ENCODE results near the gene ECM1.

- TF ChIP-seq, protein P1, sequence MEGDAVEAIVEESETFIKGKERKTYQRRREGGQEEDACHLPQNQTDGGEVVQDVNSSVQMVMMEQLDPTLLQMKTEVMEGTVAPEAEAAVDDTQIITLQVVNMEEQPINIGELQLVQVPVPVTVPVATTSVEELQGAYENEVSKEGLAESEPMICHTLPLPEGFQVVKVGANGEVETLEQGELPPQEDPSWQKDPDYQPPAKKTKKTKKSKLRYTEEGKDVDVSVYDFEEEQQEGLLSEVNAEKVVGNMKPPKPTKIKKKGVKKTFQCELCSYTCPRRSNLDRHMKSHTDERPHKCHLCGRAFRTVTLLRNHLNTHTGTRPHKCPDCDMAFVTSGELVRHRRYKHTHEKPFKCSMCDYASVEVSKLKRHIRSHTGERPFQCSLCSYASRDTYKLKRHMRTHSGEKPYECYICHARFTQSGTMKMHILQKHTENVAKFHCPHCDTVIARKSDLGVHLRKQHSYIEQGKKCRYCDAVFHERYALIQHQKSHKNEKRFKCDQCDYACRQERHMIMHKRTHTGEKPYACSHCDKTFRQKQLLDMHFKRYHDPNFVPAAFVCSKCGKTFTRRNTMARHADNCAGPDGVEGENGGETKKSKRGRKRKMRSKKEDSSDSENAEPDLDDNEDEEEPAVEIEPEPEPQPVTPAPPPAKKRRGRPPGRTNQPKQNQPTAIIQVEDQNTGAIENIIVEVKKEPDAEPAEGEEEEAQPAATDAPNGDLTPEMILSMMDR (conservative IDR thresholded peaks at IDR 0.05; ENCODE audit: low read length), result no peak
- no peak for TF ChIP-seq EZH2phosphoT487 (IDR thresholded peaks at IDR 0.05; ENCODE audit: borderline replicate concordance, low read depth, low read length)
Measured at GRCh38 chr1:150505431-150505830, 2.5 kb upstream of the ECM1 start.

All from OCI-LY7 (cell line).